H1 (cell line): Measurements from ENCODE around the gene NDC80. TPM values are rescaled to one million over a fixed set of nuclear protein-coding genes. Genes with fewer than 3 reads are reported as not detected.
"Not testable (repeated sequence)": the region's sequence is repeated elsewhere in the genome, so short reads cannot be mapped to it uniquely, and the experiment has no call there.

Experiments used
- CTCF ChIA-PET: fragments of 300-600 bp; sonication (Branson Sonifier 250); formaldehyde crosslinking; loops from one replicate; lab custom pipeline; 2021; ENCODE audit not compliant: partially characterized antibody; lab: Charles Lee
- POLR2A ChIA-PET: fragments of 300-600 bp; sonication (Branson Sonifier 250); formaldehyde crosslinking; loops from one replicate; lab custom pipeline; 2021; ENCODE audit warnings: inconsistent platforms; ENCODE audit not compliant: partially characterized antibody; lab: Charles Lee
- DNase-seq, 2 experiments: peaks; one replicate each; pipeline versions ENCODE4 v3.0.0 to v3.0.0-alpha.2; 2010 to 2022; ENCODE audit warnings: low spot score in 2 of 2, low read depth in 1 of 2, mixed read lengths in 1 of 2
- FAIRE-seq: peaks from 2 replicates; lab custom pipeline; 2011; peaks lifted over from hg19 to GRCh38; lab: Jason Lieb, UNC
- H2AFZ ChIP-seq: 2 replicates; pipeline ENCODE4 v1.8.1; 2012; ENCODE audit warnings: low read length, inconsistent platforms
- H2AK5ac ChIP-seq: 2 replicates; pipeline ENCODE4 v1.6.1; 2013; ENCODE audit warnings: low read depth, low read length
- H2BK120ac ChIP-seq: replicated peaks from 2 replicates; pipeline ENCODE3; 2013; ENCODE audit warnings: low read depth, low read length, inconsistent platforms
- H2BK12ac ChIP-seq: 2 replicates; pipeline ENCODE4 v1.6.1; 2013; ENCODE audit warnings: low read depth, low read length
- H2BK15ac ChIP-seq: 2 replicates; pipeline ENCODE4 v1.6.1; 2013; ENCODE audit warnings: low read length
- H2BK20ac ChIP-seq: 2 replicates; pipeline ENCODE4 v1.6.1; 2013; ENCODE audit warnings: low read length
- H2BK5ac ChIP-seq: 2 replicates; pipeline ENCODE4 v1.6.1; 2013; ENCODE audit warnings: low read depth, low read length
- H3K14ac ChIP-seq: 2 replicates; pipeline ENCODE4 v1.6.1; 2013; ENCODE audit warnings: inconsistent platforms; ENCODE audit not compliant: insufficient read length
- H3K18ac ChIP-seq: 2 replicates; pipeline ENCODE4 v1.6.1; 2013; ENCODE audit warnings: low read length; ENCODE audit errors: extremely low read depth
- H3K23ac ChIP-seq: 2 replicates; pipeline ENCODE4 v1.6.1; 2013; ENCODE audit warnings: inconsistent platforms; ENCODE audit not compliant: insufficient read length
- H3K23me2 ChIP-seq: 2 replicates; pipeline ENCODE4 v1.6.1; 2013; ENCODE audit warnings: low read depth, low read length
- H3K27ac ChIP-seq: 2 replicates; pipeline ENCODE4 v1.6.1; 2011; ENCODE audit warnings: low read depth, low read length, inconsistent platforms
- H3K27me3 ChIP-seq, 4 experiments: replicated peaks in 1 of 4; 1 replicate in 1 of 4; 2 replicates in 3 of 4; pipeline versions ENCODE4 v1.6.1 to v1.8.1; 2011 to 2013; ENCODE audit warnings: low read length in 3 of 4, mild to moderate bottlenecking in 3 of 4, inconsistent platforms in 2 of 4, mixed read lengths in 2 of 4, moderate library complexity in 1 of 4; ENCODE audit not compliant: control insufficient read depth in 3 of 4, insufficient read depth in 3 of 4; ENCODE audit errors: extremely low read depth in 1 of 4
- H3K36me3 ChIP-seq, 4 experiments: 2 replicates each; pipeline versions ENCODE4 v1.6.1 to v1.8.1; 2011 to 2013; ENCODE audit warnings: mild to moderate bottlenecking in 4 of 4, low read length in 3 of 4, moderate library complexity in 2 of 4, control low read depth in 1 of 4, inconsistent platforms in 1 of 4; ENCODE audit not compliant: insufficient read depth in 4 of 4, control insufficient read depth in 2 of 4
- H3K4ac ChIP-seq: replicated peaks from 2 replicates; pipeline ENCODE3; 2013; ENCODE audit warnings: low read length, low read depth, mixed read lengths, inconsistent platforms; ENCODE audit not compliant: insufficient read length
- H3K4me1 ChIP-seq, 4 experiments: replicated peaks in 1 of 4; 1 replicate in 1 of 4; 2 replicates in 3 of 4; pipeline versions ENCODE4 v1.6.1 to v1.8.1; 2011 to 2013; ENCODE audit warnings: low read length in 3 of 4, inconsistent platforms in 2 of 4, mixed read lengths in 1 of 4; ENCODE audit not compliant: insufficient read depth in 4 of 4, control insufficient read depth in 3 of 4
- H3K4me2 ChIP-seq, 2 experiments: 2 replicates each; pipeline versions ENCODE4 v1.6.1 to v1.8.1; 2011 to 2013; ENCODE audit warnings: low read depth in 2 of 2, low read length in 2 of 2, control low read depth in 1 of 2, inconsistent platforms in 1 of 2, mild to moderate bottlenecking in 1 of 2; ENCODE audit not compliant: insufficient read depth in 1 of 2
- H3K4me3 ChIP-seq, 4 experiments: fragments of 200-600, 300-600 bp in 1 of 4; sonication (generic), shearing (Covaris generic), sonication (Bioruptor Twin) in 1 of 4; 2 replicates each; pipeline versions ENCODE4 v1.5.1 to v1.8.1; 2011 to 2016; ENCODE audit warnings: low read length in 4 of 4, low read depth in 3 of 4, control low read depth in 2 of 4, inconsistent platforms in 2 of 4, mild to moderate bottlenecking in 2 of 4, mixed read lengths in 1 of 4, moderate library complexity in 1 of 4; ENCODE audit not compliant: insufficient read depth in 2 of 4; ENCODE audit errors: extremely low read depth in 1 of 4
- H3K56ac ChIP-seq: replicated peaks from 2 replicates; pipeline ENCODE3; 2013; ENCODE audit warnings: low read depth, mild to moderate bottlenecking, mixed read lengths, low read length, inconsistent platforms; ENCODE audit not compliant: insufficient read length
- H3K79me1 ChIP-seq: 2 replicates; pipeline ENCODE4 v1.6.1; 2013; ENCODE audit warnings: low read depth, low read length, control low read depth
- H3K79me2 ChIP-seq, 2 experiments: 2 replicates each; pipeline versions ENCODE4 v1.6.1 to v1.8.1; 2012 to 2013; ENCODE audit warnings: low read length in 2 of 2, mild to moderate bottlenecking in 2 of 2, inconsistent platforms in 1 of 2; ENCODE audit not compliant: insufficient read depth in 2 of 2, control insufficient read depth in 1 of 2
- H3K9ac ChIP-seq, 4 experiments: replicated peaks in 1 of 4; 1 replicate in 1 of 4; 2 replicates in 3 of 4; pipeline versions ENCODE4 v1.6.1 to v1.8.1; 2011 to 2013; ENCODE audit warnings: low read depth in 3 of 4, low read length in 3 of 4, control low read depth in 2 of 4, mild to moderate bottlenecking in 2 of 4, moderate library complexity in 2 of 4, inconsistent platforms in 1 of 4; ENCODE audit errors: extremely low read depth in 1 of 4
- H3K9me3 ChIP-seq, 2 experiments: 2 replicates each; pipeline versions ENCODE4 v1.6.1 to v1.8.1; 2012 to 2013; ENCODE audit warnings: mild to moderate bottlenecking in 2 of 2, moderate library complexity in 2 of 2, control low read depth in 1 of 2, inconsistent platforms in 1 of 2, low read depth in 1 of 2, low read length in 1 of 2, mixed read lengths in 1 of 2; ENCODE audit not compliant: insufficient read depth in 2 of 2
- H4K20me1 ChIP-seq, 2 experiments: replicated peaks in 1 of 2; 2 replicates each; pipeline versions ENCODE3 to v1.8.1; 2011 to 2013; ENCODE audit warnings: inconsistent platforms in 2 of 2, low read length in 2 of 2, mild to moderate bottlenecking in 1 of 2; ENCODE audit not compliant: insufficient read depth in 2 of 2, control insufficient read depth in 1 of 2
- H4K5ac ChIP-seq: 2 replicates; pipeline ENCODE4 v1.6.1; 2013; ENCODE audit warnings: low read length, low read depth, mixed read lengths, inconsistent platforms; ENCODE audit not compliant: insufficient read length
- H4K8ac ChIP-seq: 2 replicates; pipeline ENCODE4 v1.8.0; 2013; ENCODE audit warnings: mild to moderate bottlenecking, moderate library complexity, low read length, inconsistent platforms; ENCODE audit not compliant: insufficient read depth; ENCODE audit errors: extremely low read depth
- H4K91ac ChIP-seq: replicated peaks from 2 replicates; pipeline ENCODE3; 2013; ENCODE audit warnings: low read length, mixed read lengths, inconsistent platforms; ENCODE audit not compliant: insufficient read length
- WGBS, 2 experiments: shearing (Covaris generic) in 1 of 2; methylation state at CpG; one replicate each; pipeline versions ENCODE4 v1.1.6 to v1.1.7; 2013 to 2015; ENCODE audit warnings: low lambda C conversion rate in 2 of 2, mixed read lengths in 2 of 2, inconsistent platforms in 1 of 2, low coverage in 1 of 2, missing lambda C conversion rate in 1 of 2; ENCODE audit not compliant: insufficient replicate concordance in 2 of 2, insufficient coverage in 1 of 2, insufficient read length in 1 of 2; ENCODE audit errors: extremely low coverage in 1 of 2, missing lambda C conversion rate in 1 of 2; 5-methylcytosine and 5-hydroxymethylcytosine counted together
- polyA plus RNA-seq, 7 experiments: library from polyadenylated mRNA; depleted of rRNA in 3 of 7; stranded (reverse) in 5 of 7; unstranded in 2 of 7; fragments of >200 nt in 5 of 7; fragments of 200-250 nt in 2 of 7; gene quantifications; 1 replicate in 5 of 7; 2 replicates in 1 of 7; 4 replicates in 1 of 7; pipeline versions ENCODE4 v1.2.1 to v1.2.3, GENCODE V29; 2011 to 2013; ENCODE audit warnings: missing spikeins in 2 of 7, mixed read lengths in 2 of 7
- total RNA-seq: library from RNA; stranded (reverse); fragmentation: NEBNext Ultra II Directional; extraction: Animal tissue kit (Norgen Biotek cat#: 25700); gene quantifications from 2 replicates; pipeline ENCODE4 v1.2.1, GENCODE V29; 2021

NDC80 gene
- total and polyA plus RNA-seq, 2 of the 8 experiments (the other 6 are each of a cell fraction or from before 2014, with no cell fraction given): 11.0 to 45.0 TPM

- not testable (repeated sequence) for H3K23ac ChIP-seq
- Histone ChIP-seq H4K20me1 (peaks cover 9 to 17% of the 10 kb centered on the region in 2 experiments), H3K79me2 (peaks cover 3 to 86% of the 10 kb centered on the region in 2 experiments; a peak in 3 of 4 replicates)
These were observed 89.5 kb downstream of the NDC80 start for GRCh38 chr18:2660849-2661248.

GRCh38 chr18:2662288-2662687 is 90.9 kb downstream of the NDC80 start:
- H3K4ac ChIP-seq, H2AFZ ChIP-seq, H4K8ac ChIP-seq, H3K18ac ChIP-seq, H4K5ac ChIP-seq, H3K23me2 ChIP-seq, H3K4me3 ChIP-seq, H3K23ac ChIP-seq, H3K27me3 ChIP-seq, FAIRE-seq, H4K20me1 ChIP-seq, H3K27ac ChIP-seq, H3K56ac ChIP-seq, H2BK20ac ChIP-seq, H2BK12ac ChIP-seq, H2BK15ac ChIP-seq, DNase-seq, CTCF ChIA-PET, H2BK120ac ChIP-seq, H3K4me1 ChIP-seq, H2AK5ac ChIP-seq, POLR2A ChIA-PET, H3K79me1 ChIP-seq, H3K9ac ChIP-seq, H2BK5ac ChIP-seq, H4K91ac ChIP-seq, H3K9me3 ChIP-seq, H3K14ac ChIP-seq, H3K4me2 ChIP-seq: not testable (repeated sequence)
- WGBS, 2 experiments: 96% methylated on average over 7 of the region's 7 CpGs; no CpG with 5 or more reads in 1 of the 2 experiments
- H3K79me2 ChIP-seq: peaks cover 3 to 80% of the 10 kb centered on the region in 2 experiments; a peak in 3 of 4 replicates
- H3K36me3 ChIP-seq: peaks cover 2 to 11% (median 4%) of the 10 kb centered on the region in 4 experiments; a peak in 6 of 8 replicates

More at GRCh38 chr18:2660849-2661248, 89.5 kb downstream of the NDC80 start:
- CTCF ChIA-PET, H4K5ac ChIP-seq, H2BK20ac ChIP-seq, H2BK15ac ChIP-seq, DNase-seq, POLR2A ChIA-PET, H3K36me3 ChIP-seq, H4K8ac ChIP-seq, H3K4me3 ChIP-seq, H3K14ac ChIP-seq, H3K27ac ChIP-seq, H3K9ac ChIP-seq, H4K91ac ChIP-seq, H2AFZ ChIP-seq, H3K56ac ChIP-seq, H3K18ac ChIP-seq, H2BK12ac ChIP-seq, H3K4ac ChIP-seq, H2AK5ac ChIP-seq, H3K4me1 ChIP-seq, H3K9me3 ChIP-seq, H2BK120ac ChIP-seq, H3K4me2 ChIP-seq, FAIRE-seq, H2BK5ac ChIP-seq, H3K79me1 ChIP-seq, H3K27me3 ChIP-seq: not testable (repeated sequence)
- WGBS, 2 experiments: 91% methylated on average over 3 of the region's 3 CpGs; no CpG with 5 or more reads in 1 of the 2 experiments
- H3K23me2 ChIP-seq: peaks cover 11% of the 10 kb centered on the region
